HG02885 (cell line): ENCODE results near the gene CRNN.
A peak's percentile ranks its signal among the peaks of the same experiment; 100 is the strongest.

Experiments
- ATAC-seq: cut with Tn5 transposase; IDR thresholded peaks from one replicate; pipeline ENCODE4 v1.9.1; 2021; ENCODE audit warnings: mild to moderate bottlenecking; ENCODE audit not compliant: unreplicated experiment, poor library complexity

The CRNN gene

DNA sequence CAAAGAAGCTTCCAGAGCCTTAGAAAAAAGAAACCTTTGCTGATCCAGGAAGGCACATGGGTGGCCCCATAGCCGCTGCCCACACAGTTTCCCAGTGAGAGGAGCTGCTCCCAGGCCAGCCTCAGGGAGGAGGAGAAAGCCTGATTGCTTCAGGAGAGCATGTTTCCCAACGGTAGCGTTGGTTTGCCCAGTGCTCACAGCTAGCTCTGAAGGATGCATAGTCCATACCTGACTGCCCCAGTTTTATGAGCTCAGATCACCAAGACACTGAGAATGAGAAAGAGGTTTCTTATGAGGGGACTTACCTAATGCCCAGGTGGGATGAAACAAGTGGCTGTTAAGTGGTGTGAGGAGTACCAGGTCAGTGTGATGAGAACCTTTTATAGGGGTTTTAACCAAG is at the start of gene CRNN:
Gene CRNN (minus strand): TSS at position 355 of the 400 bp plus-strand sequence. CDS start 2,030 bp downstream, outside the sequence.
- ATAC-seq: no peak

DNA sequence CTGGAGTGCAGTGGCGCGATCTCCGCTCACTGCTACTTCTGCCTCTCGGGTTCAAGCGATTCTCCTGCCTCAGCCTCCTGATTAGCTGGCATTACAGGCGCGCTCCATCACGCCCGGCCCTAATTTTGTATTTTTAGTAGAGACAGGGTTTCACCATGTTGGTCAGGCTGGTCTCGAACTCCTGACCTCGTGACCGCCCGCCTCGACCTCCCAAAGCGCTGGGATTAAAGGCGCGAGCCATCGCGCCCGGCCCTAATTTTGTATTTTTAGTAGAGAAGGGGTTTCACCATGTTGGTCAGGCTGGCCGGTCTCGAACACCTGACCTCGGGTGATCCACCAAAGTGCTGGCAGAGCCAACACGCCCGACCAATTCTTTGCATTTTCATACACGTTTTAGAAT is 48.6 kb upstream of the CRNN start:
- no peak for ATAC-seq

DNA sequence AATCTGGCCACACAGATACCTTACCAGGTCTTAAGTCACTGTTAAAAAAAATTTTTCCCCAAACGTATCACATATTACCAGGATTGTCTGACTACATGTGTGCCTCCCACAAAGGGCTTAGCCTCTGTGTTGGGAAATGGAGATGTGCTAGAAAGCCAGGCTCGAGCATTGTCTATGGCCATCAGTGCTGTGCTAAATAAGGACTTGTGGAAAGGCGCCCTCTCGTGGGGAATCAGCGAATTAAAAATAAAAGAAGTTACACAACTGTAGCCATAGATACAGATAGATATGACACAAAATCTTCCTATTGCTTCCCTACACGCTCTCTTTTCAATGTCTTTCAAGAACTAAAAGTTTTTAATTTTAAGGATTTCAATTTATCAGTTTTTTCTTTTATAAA is 47.5 kb upstream of the CRNN start:
- ATAC-seq: no peak

DNA sequence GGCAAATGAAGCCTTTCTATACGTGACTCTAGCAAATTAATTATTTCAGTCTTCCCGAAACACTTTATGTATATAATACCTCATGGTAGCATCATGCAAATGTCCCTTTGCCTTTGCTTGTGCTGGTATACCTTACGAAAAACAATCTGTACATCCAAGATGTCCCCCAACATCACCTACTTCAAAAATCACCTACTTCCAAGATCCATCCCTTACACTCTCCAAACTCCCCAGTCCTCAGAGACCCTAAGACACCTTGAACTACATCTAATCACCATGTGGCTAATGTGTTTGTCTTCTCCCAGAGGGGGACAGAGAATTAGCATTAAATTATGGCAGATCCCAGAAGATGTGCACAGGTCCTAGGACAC is 46.5 kb upstream of the CRNN start:
- ATAC-seq: no peak

DNA sequence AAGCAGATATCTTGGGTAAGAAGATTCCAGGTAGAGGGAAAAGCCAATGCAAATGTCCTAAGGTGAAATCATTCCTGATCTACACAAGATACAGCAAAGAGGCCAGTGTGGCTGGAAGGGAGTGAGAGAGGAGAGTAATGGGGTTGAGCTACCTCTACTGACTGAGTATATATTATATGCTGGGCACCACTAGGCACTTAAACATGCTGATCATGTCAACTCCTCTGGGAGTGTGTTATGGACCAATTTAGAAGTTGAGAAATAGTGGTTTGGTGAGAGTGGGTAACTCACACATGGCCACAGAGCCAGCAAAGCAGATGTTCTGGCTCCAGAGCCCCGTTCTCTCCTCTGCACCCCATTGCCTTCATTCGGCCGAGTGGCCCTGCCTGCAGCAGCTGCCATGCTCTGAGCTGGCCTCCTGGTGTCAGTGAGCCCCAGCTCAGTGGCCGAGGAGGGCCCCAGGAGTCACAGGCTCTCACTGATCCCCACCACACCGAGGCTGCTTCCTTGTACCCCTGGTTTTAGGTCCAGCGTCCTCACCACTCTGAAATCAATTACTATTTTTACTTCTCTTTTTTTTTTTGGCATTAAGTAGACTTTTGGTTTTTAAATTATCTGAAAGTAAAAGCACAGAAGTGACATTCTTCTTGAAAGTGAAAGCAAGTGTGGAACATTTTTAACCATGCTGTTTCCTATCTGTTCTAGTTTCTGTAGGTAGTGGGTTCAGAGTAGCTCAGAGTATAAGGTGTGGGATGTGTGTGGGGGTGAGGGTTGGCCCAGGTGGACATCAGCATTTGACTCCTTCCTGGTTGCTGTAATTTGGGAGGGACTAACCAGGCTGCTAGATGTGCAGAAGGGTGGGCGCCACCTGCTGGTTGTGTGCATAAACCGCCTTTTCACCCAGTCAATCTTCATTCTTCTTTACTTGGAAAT is 45.8 kb upstream of the CRNN start:
- ATAC-seq: peak; percentile 91

DNA sequence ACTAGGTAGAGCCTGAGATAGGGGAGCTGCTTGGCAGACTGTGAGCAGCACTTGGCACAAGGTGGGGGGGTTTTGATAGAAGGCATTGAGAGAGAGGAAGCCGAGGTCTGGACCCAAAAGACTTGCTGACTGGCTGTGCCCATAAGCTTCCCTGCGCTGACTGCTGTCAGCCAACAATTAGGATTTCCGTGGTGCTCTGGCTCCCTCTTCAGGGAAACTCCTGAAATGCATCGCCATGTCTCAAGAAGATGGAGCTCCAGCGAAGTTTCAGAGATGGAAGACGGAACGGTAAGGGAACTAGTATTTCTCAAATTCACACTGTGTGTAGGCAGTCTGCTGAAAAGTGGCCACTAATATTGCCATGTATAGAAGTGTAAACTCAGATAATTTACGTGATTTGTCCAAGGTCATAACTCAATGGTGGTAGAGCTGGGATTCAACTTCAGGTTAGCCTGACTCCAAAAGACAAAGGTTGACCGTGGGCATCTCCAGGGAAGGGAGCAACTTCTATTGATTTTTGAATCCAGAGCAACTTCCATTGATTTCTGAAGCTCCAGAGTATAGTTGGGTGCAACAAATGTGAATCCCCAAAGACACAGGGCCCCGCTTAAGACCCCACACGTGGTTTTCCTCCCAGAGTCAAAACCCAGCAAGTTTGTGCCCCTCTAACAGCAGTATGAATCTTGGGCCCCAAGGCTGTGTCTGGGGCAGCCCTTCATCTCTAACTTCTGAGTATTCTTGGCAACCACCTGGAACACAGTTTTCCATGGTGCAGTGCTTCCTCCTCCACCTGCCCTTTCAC is 44.5 kb upstream of the CRNN start:
- peak; percentile 43 for ATAC-seq

DNA sequence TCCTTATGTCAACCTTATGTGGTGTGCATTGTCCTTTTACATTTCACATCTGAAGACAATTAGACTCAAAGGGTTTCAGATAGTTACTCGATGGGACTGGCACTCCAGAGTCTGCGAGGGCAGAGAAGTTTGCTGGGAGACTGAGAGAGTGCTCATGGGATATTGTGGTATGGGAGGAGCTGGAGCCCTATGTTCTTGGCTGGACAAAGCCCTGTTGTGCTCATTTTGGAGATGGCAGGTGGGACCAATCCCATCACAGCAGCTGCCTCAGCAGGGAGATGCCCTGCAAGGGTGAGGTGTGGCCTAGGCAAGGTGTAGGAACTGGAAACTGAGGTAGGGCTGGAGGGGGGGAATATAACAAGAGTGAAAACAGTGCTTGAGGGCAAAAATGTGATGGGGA is 43.5 kb upstream of the CRNN start:
- ATAC-seq: no peak

DNA sequence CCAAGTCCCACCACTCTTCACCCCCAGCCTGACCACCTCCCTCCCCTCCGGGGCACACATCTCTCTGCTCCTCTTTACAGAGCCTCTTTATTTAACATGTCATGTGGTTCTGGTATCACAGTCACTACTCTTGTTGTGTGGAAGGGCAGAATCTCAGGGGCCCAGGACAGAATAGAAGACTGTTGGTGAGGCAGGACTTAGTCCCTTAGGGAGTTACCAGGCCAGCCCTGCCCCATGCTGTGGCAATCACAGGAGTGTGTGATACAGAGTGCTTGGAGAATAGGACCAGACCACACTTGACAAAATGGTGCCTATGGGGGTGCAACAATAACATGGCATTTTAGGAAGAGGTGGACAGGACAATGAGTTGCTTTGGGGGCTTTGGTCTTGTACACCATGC is 43.0 kb upstream of the CRNN start:
- ATAC-seq: no peak

DNA sequence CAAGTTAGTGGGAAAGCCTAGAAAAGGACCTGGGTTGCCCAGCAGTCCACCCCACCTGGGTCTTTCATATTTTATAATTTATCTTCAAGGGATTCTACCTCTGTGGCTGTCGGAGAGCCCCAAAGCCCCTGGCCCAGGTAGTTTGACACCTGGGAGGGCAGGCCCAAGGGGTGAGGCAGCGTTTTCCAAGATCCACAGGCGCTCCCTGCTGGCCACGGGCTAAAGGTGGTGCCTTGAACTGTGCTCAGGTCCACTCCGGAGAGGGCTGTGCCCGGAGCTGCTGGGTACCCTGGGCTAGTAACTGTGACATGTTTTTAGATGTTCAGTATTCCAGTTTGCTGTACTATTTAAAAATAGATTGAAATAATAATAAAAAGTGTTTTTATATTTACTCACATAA is 37.2 kb upstream of the CRNN start:
- ATAC-seq: no peak

DNA sequence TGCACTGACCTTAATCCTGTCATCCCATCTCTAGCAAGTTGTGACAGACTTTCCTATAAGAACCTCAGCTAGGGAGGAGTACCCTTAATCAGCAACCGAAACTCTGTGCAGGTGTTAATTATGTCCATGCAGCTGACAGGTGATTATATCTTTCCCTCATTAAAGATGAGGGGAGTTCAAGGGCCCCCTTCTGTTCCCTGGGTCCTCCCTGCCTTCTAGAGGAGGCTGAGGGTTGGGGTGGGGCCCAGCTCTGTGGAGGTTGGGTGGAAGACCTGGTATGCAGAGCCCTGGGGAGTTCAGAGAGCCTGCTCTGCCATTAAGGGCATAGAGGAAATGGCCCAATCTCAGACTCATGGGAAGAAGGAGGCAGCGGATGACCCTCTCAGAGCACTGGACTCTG is 35.6 kb upstream of the CRNN start:
- no peak for ATAC-seq

DNA sequence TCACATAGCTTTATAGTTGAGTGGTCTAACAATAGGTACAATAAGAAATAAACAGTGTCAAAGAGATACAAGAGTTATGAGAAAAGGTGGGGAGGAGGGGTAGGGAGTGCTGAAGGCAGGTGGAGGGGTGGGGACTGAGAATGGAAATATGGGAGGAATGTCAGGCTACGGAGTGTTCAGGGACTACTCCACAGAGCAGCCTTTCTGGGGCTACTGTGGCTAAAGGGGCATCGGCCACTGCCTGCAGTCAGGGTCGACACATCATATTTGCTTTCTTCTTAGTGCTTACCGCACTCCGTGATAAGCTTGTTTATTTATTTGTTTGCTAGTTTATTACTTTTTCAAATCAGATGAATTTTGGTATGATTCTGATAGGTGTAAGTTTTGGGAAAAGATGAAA is 34.4 kb upstream of the CRNN start:
- ATAC-seq: no peak

DNA sequence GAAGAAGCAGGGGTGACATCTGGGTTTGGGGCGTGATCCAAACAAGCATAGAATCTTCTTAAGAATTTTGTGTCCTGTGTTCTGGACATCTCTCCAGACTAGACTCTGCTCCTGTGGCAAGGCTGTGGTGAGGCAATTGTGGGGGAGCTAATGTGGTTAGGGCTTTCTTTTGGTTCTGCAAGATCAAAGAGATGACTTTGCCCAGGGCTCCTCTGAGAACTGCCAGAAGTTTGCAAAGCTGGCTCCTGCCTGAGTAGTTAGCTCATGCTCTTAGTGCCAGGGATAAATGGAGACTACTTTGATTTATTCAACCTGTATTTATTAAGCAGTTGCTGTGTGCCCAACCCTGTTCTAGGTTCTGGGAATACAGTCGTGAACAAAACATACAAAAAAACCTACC is 34.0 kb upstream of the CRNN start:
- no peak for ATAC-seq

DNA sequence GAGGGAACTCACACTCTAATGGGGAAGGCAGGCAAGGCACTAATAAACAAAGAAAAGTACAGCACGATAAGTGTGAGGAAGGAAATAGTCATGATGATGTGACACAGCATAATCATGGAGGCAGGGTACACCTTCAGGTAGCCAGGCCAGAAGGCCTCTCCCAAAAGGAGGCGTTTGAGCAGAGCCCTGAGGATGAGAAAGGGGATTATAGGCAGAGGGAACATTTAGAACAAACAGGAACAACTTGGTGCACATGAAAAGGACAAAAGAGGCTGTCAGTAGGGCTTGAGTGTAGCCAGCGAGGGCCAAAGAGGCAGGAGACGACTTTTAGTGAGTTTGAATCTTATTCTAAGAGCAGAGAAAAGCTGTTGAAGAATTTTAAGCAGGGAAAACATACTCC is 33.4 kb upstream of the CRNN start:
- no peak for ATAC-seq

DNA sequence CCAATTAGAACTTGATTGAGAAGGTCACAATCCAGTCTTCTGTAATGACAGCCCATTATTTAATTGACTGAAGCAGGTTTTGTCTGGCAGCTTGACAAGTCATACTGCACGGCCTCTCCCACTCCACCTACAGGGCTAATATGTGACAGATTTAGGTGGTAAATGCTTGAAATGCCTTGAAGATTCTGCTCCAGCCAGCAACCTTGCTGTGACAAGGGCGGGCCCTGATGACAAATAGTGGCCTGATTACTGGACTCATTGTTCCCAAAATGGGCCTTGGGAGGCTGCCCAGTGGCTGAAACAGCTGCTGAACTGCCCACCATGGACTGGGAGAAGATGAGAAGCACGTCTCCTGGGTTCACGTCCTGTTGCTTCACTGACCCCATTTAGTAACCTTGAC is 30.0 kb upstream of the CRNN start:
- no peak for ATAC-seq

DNA sequence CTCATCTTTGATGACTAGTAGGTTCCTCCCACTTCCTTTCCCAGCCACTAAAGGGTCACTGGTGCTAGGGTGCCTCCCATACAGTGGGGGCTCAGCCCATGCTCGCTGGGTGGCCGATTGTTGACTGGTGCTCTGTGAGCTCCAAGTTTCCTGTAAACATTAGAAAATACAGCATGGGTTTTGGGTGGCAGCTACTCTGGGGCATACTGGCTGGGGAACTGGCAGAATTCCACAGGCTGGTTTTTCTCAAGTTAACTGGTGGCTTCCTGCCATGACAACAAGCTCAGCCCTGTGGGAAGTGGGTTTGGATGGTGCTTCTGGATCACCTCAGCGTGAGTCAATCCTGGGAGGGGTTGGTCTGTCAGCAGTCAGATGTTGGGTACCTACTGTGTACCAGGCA is 28.7 kb upstream of the CRNN start:
- ATAC-seq: no peak

DNA sequence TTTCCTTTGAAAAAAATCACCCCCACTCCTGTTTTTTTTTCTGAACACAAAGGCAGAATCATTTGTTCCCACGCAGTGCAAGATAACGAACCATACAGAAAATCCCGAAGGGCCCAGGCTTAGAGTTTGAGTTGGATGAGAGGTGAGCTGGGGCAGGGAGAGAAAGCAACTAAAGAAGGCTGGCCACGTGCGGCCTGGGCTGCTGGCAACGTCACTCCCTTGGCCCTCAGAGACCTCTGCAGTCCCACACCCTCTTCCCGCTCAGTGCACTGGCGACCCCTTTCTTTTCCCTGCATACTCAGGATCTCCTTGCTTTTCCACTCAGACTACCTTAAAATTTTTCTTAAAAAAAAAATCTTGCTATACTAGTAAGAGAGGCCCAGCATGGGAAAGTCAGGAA is 28.2 kb upstream of the CRNN start:
- ATAC-seq: no peak

DNA sequence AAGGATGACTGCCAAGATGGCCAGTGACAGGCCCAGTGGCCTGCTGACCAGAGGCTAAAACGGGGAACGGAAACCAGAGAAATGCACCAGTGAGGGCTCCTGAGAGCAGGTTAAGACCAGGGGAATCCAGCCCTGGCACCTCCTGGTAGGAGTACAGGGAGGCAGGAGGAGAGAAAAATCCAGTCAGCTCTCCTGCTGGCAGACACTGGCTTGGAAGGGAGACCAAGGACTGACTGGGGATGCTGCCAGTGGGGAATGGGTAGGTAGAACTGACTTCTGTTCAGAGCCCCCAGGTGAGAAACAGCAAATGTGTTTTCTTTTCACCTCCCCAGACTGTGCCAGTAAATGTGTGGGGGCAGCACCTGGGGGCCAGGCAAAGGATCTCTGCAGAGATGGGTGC is 27.7 kb upstream of the CRNN start:
- no peak for ATAC-seq

DNA sequence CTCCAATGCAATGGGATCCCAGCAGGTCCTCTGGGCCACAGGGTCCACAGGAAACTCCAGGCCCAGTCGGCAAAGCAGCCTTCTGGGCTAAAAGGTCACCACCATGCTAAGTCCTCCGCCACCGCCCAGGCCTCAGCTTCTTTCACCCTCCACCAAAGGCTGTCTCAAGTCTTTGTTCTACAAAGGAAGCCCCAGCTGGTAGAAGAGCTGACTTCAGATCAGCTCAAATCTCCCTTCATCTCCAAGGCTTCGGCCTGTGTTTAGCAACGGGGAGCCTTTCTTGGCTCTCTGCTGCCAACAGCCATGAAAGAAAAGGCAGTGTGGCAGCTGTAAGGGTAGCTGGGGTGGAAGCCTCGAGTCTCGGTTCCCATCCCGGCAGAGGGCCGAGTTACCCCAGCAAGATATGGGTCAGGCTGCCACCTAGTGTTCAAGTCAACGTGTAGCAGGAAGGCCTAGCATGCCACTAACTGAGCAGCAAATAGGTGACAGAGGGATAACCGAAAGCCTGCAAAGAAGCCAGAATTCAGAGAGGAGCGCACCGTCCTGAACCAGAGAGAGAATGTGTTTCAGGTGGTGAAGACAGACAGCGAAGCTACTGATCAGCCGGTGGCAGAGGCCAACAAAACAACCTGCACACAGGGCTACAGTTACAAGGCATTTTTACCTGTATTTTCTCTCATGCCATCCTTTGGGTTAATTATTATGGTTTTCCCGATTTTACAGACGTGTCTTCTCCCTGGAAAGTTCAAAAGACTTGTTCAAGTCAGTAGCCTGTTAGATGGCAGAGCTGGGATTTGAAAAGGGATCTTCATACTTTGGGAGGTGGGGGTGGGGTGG is 26.8 kb upstream of the CRNN start:
- peak; percentile 90 for ATAC-seq

DNA sequence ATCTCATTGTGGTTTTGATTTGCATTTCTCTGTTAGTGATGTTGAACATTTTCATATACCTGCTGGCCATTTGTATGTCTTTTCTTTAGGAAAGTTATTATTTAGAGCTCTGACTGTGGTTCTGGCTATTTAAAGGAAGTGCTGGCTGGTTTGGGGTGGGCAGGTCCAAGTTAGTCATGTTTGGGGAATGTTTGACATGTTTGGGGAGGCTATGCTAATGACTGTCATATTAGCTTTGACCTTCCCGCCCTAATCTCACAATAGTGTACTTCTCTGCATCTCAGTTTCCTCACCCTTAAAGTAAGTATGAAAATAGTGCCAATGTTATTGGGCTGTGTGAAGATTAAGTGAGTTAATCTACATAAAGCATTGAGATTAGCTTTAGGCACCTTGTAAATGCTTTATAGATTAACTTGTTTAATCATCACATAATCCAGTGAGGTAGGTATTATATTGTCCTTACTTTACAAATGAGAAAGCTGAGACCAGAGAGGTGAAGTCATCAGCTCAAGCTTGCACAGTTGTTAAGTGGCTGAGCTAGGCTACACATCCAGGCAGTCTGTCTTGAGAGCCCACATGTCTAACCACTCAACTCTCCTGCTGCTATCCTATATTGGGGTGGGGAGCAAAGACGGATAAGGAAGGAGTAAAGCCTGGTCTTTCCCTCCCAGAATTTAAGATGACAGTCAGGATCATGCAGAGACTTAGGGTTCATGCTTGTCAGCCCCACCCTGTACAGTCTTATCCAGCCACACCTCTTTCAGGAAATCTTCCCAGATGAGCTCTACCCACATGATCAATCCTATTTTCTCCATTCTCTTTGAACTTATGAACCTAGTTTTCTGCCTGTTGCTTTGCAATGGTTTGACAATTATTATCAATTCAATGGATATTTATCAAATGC is 22.8 kb upstream of the CRNN start:
- no peak for ATAC-seq

DNA sequence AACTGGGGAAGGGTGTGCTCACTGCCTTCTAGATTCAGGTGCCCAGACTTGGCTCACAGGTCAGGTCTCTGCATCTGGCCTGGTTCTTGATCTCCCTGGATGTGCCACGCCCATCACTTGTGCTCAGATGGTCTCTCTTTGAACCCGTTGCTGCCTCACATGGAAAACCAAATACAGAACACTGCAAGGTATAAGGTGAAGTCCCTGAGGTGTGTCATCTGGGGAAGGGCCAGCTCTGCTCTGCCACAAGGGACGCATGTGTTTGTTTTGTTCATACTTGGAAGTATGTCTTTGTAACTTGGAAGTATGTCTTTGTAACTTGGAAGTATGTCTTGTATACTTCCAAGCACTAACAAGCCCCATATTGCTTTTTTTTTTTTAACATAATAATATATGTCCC is 13.4 kb upstream of the CRNN start:
- no peak for ATAC-seq
